HG03432 (cell line): Measurements from ENCODE around the gene MED14.

Source experiments
- ATAC-seq: cut with Tn5 transposase; IDR thresholded peaks from one replicate; pipeline ENCODE4 v1.9.1; 2021; ENCODE audit warnings: mild to moderate bottlenecking, moderate library complexity; ENCODE audit not compliant: unreplicated experiment

MED14 gene

GRCh38 chrX:40663880-40664630 lies 71.3 kb downstream of the MED14 start:
- no peak for ATAC-seq

- ATAC-seq = no peak
Measured at GRCh38 chrX:40663078-40663740, 72.1 kb downstream of the MED14 start.

- ATAC-seq = no peak
Measured at GRCh38 chrX:40661489-40661888, 73.9 kb downstream of the MED14 start.

GRCh38 chrX:40660381-40660780 lies 75.0 kb downstream of the MED14 start:
- ATAC-seq = no peak

GRCh38 chrX:40653535-40653934 lies 81.8 kb downstream of the MED14 start:
- no peak for ATAC-seq

GRCh38 chrX:40652664-40653063 lies 82.7 kb downstream of the MED14 start:
- no peak for ATAC-seq

GRCh38 chrX:40651620-40652223 lies 83.6 kb downstream of the MED14 start:
- no peak for ATAC-seq

- peak; percentile 78 for ATAC-seq
Measured at GRCh38 chrX:40647307-40648197, 87.8 kb downstream of the MED14 start, which contains the start of gene CXorf38. Gene CXorf38, minus strand, starts transcription at chrX:40647561. Its CDS starts 41 bp downstream, at chrX:40647520.

- ATAC-seq = peak; percentile 33
Measured at GRCh38 chrX:40646489-40647306, 88.6 kb downstream of the MED14 start.

GRCh38 chrX:40644821-40645358 lies 90.5 kb downstream of the MED14 start:
- peak; percentile 35 for ATAC-seq

- ATAC-seq = no peak
Measured at GRCh38 chrX:40644176-40644575, 91.2 kb downstream of the MED14 start.

GRCh38 chrX:40637687-40638086 lies 97.7 kb downstream of the MED14 start:
- ATAC-seq = no peak

GRCh38 chrX:40632199-40632598 lies 103.1 kb downstream of the MED14 start:
- no peak for ATAC-seq

GRCh38 chrX:40628506-40628905 lies 106.8 kb downstream of the MED14 start:
- ATAC-seq = no peak

GRCh38 chrX:40625294-40625693 lies 110.0 kb downstream of the MED14 start:
- no peak for ATAC-seq

- no peak for ATAC-seq
Measured at GRCh38 chrX:40623665-40624064, 111.7 kb downstream of the MED14 start.

- no peak for ATAC-seq
Measured at GRCh38 chrX:40623139-40623536, 112.2 kb downstream of the MED14 start, which contains the start of gene MPC1L. Gene MPC1L, plus strand, starts transcription at chrX:40623428. Its CDS starts 138 bp downstream, at chrX:40623566.

- ATAC-seq = no peak
Measured at GRCh38 chrX:40622479-40623138, 112.7 kb downstream of the MED14 start.

- ATAC-seq = no peak
Measured at GRCh38 chrX:40617566-40617965, 117.8 kb downstream of the MED14 start.
